IMR-90 (cell line): ENCODE results near the gene TAS1R1. TPM values are rescaled to one million over a fixed set of nuclear protein-coding genes. Genes with fewer than 3 reads are reported as not detected.

Experiments used
- ATAC-seq: fragments of 200-7000 bp; cut with Tn5 transposase; 2 replicates; pipeline ENCODE4 v1.9.1; 2020; ENCODE audit warnings: low read depth, mild to moderate bottlenecking, moderate library complexity
- BruUV-seq: library from RNA; stranded (reverse); fragments of 400-500 nt; replicated peaks from 2 replicates; lab custom pipeline; 2021; lab: Mats Ljungman, UMichigan
- CTCF ChIA-PET: fragments of 300-600 bp; formaldehyde crosslinking; extraction: SDS; loops from one replicate; lab custom pipeline; 2021; ENCODE audit warnings: antibody characterized with exemption; lab: Yijun Ruan, JAX
- POLR2A ChIA-PET: fragments of 300-600 bp; sonication (Branson Sonifier 250); formaldehyde crosslinking; loops from one replicate; lab custom pipeline; 2022; ENCODE audit warnings: antibody characterized with exemption; ENCODE audit not compliant: unreplicated experiment; lab: Charles Lee
- DNase-seq: peaks from one replicate; pipeline ENCODE4 v3.0.0; 2013
- H2AFZ ChIP-seq: replicated peaks from 2 replicates; pipeline ENCODE3; 2013; ENCODE audit warnings: low read length, mild to moderate bottlenecking; ENCODE audit not compliant: poor library complexity
- H2AK5ac ChIP-seq: 2 replicates; pipeline ENCODE4 v1.6.1; 2013; ENCODE audit warnings: low read depth, low read length, inconsistent platforms
- H2AK9ac ChIP-seq: replicated peaks from 2 replicates; pipeline ENCODE3; 2013; ENCODE audit warnings: mild to moderate bottlenecking, low read depth, low read length, moderate library complexity; ENCODE audit not compliant: poor library complexity
- H2BK120ac ChIP-seq: 2 replicates; pipeline ENCODE4 v1.6.1; 2013; ENCODE audit warnings: low read depth, low read length, inconsistent platforms
- H2BK15ac ChIP-seq: 3 replicates; pipeline ENCODE4 v1.6.1; 2013; ENCODE audit warnings: low read depth, low read length, inconsistent platforms
- H2BK20ac ChIP-seq: 2 replicates; pipeline ENCODE4 v1.6.1; 2013; ENCODE audit warnings: low read depth, mild to moderate bottlenecking, inconsistent platforms, low read length, moderate library complexity
- H2BK5ac ChIP-seq: 2 replicates; pipeline ENCODE4 v1.6.1; 2013; ENCODE audit warnings: mild to moderate bottlenecking, low read depth, low read length, inconsistent platforms; ENCODE audit not compliant: poor library complexity, severe bottlenecking
- H3K14ac ChIP-seq: replicated peaks from 2 replicates; pipeline ENCODE4 v1.6.1; 2013; ENCODE audit warnings: low read depth, low read length, inconsistent platforms
- H3K18ac ChIP-seq: 2 replicates; pipeline ENCODE4 v1.6.1; 2013; ENCODE audit warnings: low read depth, low read length, control low read depth
- H3K23ac ChIP-seq: 2 replicates; pipeline ENCODE4 v1.6.1; 2013; ENCODE audit warnings: low read depth, low read length, inconsistent platforms
- H3K27ac ChIP-seq: 2 replicates; pipeline ENCODE4 v1.5.1; 2013; ENCODE audit warnings: mild to moderate bottlenecking, control low read depth, low read length; ENCODE audit not compliant: insufficient read depth
- H3K27me3 ChIP-seq: 2 replicates; pipeline ENCODE4 v1.6.1; 2013; ENCODE audit warnings: low read length; ENCODE audit not compliant: control insufficient read depth, insufficient read depth
- H3K36me3 ChIP-seq: 2 replicates; pipeline ENCODE4 v1.6.1; 2013; ENCODE audit warnings: low read length, mixed read lengths; ENCODE audit not compliant: control insufficient read depth, insufficient read depth
- H3K4ac ChIP-seq: 2 replicates; pipeline ENCODE4 v1.6.1; 2013; ENCODE audit warnings: low read depth, low read length, inconsistent platforms
- H3K4me1 ChIP-seq: 2 replicates; pipeline ENCODE4 v1.6.1; 2013; ENCODE audit warnings: low read length, mixed read lengths; ENCODE audit not compliant: control insufficient read depth, insufficient read depth
- H3K4me2 ChIP-seq: 2 replicates; pipeline ENCODE4 v1.6.1; 2013; ENCODE audit warnings: low read depth, mild to moderate bottlenecking, control low read depth, low read length, moderate library complexity
- H3K4me3 ChIP-seq: 2 replicates; pipeline ENCODE4 v1.5.1; 2013; ENCODE audit warnings: low read depth, mild to moderate bottlenecking, control low read depth, low read length, moderate library complexity; ENCODE audit not compliant: insufficient read depth
- H3K56ac ChIP-seq: 2 replicates; pipeline ENCODE4 v1.6.1; 2013; ENCODE audit warnings: low read length, inconsistent platforms; ENCODE audit not compliant: insufficient read depth; ENCODE audit errors: extremely low read depth
- H3K79me1 ChIP-seq, 2 experiments: 2 replicates each; pipeline ENCODE4 v1.6.1; 2013; ENCODE audit warnings: low read length in 2 of 2, inconsistent platforms in 1 of 2, low read depth in 1 of 2
- H3K9ac ChIP-seq: 2 replicates; pipeline ENCODE4 v1.6.1; 2013; ENCODE audit warnings: low read depth, low read length, control low read depth
- H3K9me1 ChIP-seq: 2 replicates; pipeline ENCODE4 v1.6.1; 2013; ENCODE audit warnings: low read length, inconsistent platforms; ENCODE audit not compliant: insufficient read depth
- H3K9me3 ChIP-seq: 2 replicates; pipeline ENCODE4 v1.6.1; 2013; ENCODE audit warnings: low read length; ENCODE audit not compliant: control insufficient read depth, insufficient read depth
- H4K20me1 ChIP-seq: 2 replicates; pipeline ENCODE4 v1.6.1; 2013; ENCODE audit warnings: low read length, inconsistent platforms; ENCODE audit not compliant: insufficient read depth
- H4K5ac ChIP-seq: 2 replicates; pipeline ENCODE4 v1.6.1; 2013; ENCODE audit warnings: mild to moderate bottlenecking, low read depth, low read length, control low read depth
- H4K8ac ChIP-seq, 2 experiments: 2 replicates each; pipeline ENCODE4 v1.6.1; 2013; ENCODE audit warnings: low read depth in 2 of 2, low read length in 2 of 2, control low read depth in 1 of 2, inconsistent platforms in 1 of 2
- H4K91ac ChIP-seq: 2 replicates; pipeline ENCODE4 v1.6.1; 2013; ENCODE audit warnings: low read depth, low read length, inconsistent platforms; ENCODE audit not compliant: insufficient read depth
- CEBPB ChIP-seq: IDR thresholded peaks from 2 replicates; pipeline ENCODE4 v1.6.1; 2012; ENCODE audit warnings: low read depth, low read length, improper control_type of control experiment
- FOS ChIP-seq: fragments of 150-350 bp; IDR thresholded peaks from 2 replicates; pipeline ENCODE4 v1.6.1; 2016; ENCODE audit warnings: low read depth, low read length
- POLR2A ChIP-seq: IDR thresholded peaks from 2 replicates; pipeline ENCODE4 v1.6.1; 2012; ENCODE audit warnings: mild to moderate bottlenecking, low read depth, low read length
- RAD21 ChIP-seq: IDR thresholded peaks from 2 replicates; pipeline ENCODE4 v1.6.1; 2012; ENCODE audit warnings: low read length, improper control_type of control experiment
- RCOR1 ChIP-seq: IDR thresholded peaks from 2 replicates; pipeline ENCODE4 v1.6.1; 2012; ENCODE audit warnings: mild to moderate bottlenecking, low read length, improper control_type of control experiment; ENCODE audit not compliant: insufficient replicate concordance
- SMC3 ChIP-seq: fragments of 150-350 bp; IDR thresholded peaks from 2 replicates; pipeline ENCODE4 v1.6.1; 2016; ENCODE audit warnings: low read depth, mild to moderate bottlenecking, antibody characterized with exemption, low read length, moderate library complexity
- WGBS, 2 experiments: methylation state at CpG; one replicate each; pipeline versions ENCODE4 v1.1.5 to v1.1.7; 2013; ENCODE audit warnings: missing lambda C conversion rate in 2 of 2; ENCODE audit not compliant: insufficient read length in 1 of 2; ENCODE audit errors: extremely low coverage in 2 of 2; 5-methylcytosine and 5-hydroxymethylcytosine counted together
- dilution Hi-C: fragments of 300-500 bp; cut with HindIII; formaldehyde crosslinking; loops from one replicate; pipeline ENCODE4 v1.14.3; 2018; ENCODE audit warnings: low sequenced_read_pairs; ENCODE audit not compliant: unreplicated experiment
- in situ Hi-C: fragments of 300-500 bp; cut with MboI; formaldehyde crosslinking; loops from 3 replicates; pipeline ENCODE4 v1.14.3; 2019; ENCODE audit warnings: low sequenced_read_pairs, inconsistent platforms, mixed read lengths
- intact Hi-C: fragments of 100-400 bp; cut with micrococcal nuclease; formaldehyde crosslinking; loops from 2 replicates; pipeline ENCODE4 v1.10.0; 2022
- polyA plus RNA-seq, 3 experiments: library from polyadenylated mRNA; depleted of rRNA; stranded (reverse); fragments of >200 nt; gene quantifications; 2 replicates each; pipeline ENCODE4 v1.2.3, GENCODE V29; 2012; ENCODE audit warnings: low replicate concordance in 1 of 3
- total RNA-seq: library from RNA; depleted of rRNA; stranded (reverse); fragments of >200 nt; gene quantifications from 2 replicates; pipeline ENCODE4 v1.2.3, GENCODE V29; 2012
- TF ChIP-seq, protein P1 (sequence below): fragments of 150-350 bp; IDR thresholded peaks from 2 replicates; pipeline ENCODE4 v1.6.1; 2017; ENCODE audit warnings: mild to moderate bottlenecking, antibody characterized with exemption, low read length, low read depth
- TF ChIP-seq, protein P2 (sequence below): fragments of 150-350 bp; IDR thresholded peaks from 2 replicates; pipeline ENCODE4 v1.6.1; 2016; ENCODE audit warnings: low read depth, mild to moderate bottlenecking, low read length, moderate library complexity, borderline replicate concordance

The TAS1R1 gene
- total and polyA plus RNA-seq, 2 of the 4 experiments (the other 2 are of a cell fraction), result 0.05 TPM; not detected in 1

DNA sequence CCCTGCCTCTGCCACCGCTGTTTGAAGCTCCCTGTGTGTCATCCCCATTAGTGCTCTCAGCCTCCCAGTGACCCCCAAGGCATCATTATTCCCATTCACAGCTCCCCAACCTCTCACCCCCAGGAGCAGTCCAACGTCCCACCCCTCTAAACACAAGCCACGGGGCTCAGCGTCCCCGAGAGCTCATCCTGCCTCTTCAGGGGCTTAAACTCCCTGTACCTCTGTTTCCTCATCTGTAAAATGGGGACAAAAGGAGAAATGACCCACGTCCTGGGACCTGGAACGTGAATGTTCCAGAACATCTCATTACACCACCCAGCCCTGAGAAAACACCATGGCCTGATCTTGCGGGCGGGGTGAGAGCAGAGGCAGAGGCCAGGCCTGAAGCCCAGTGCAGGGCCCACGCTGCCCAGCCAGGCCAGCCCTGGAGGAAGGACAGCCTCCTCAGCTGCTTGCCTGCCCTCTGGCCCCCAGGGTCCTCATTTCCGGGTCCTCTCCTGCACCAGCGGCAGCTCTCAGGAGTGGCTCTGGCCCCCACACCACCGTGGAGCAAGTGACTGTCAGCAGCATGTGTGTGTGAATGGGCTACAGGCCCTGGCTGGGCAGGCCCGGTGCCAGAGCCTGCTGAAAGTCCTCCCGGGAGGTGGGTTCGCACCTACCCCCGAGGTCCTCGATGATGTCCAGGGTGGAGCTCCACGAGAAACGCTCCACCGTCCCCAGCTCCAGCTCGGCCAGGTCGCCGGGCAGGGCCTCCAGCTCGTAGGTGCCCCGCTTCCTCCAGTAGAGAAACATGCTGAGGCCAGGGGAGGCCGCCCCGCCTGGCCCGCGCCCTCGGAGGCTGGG, 49.5 kb upstream of the TAS1R1 start:
- Histone ChIP-seq H3K14ac (no peak overlapping the region), H3K18ac (no peak overlapping the region), H3K36me3 (no peaks in the 10 kb centered on the region), H3K9ac (no peak overlapping the region), H2BK5ac (no peak overlapping the region), H2BK120ac (no peak overlapping the region), H4K8ac (no peak overlapping the region), H2AK5ac (no peak overlapping the region), H2AFZ (no peak overlapping the region), H2BK20ac (no peak overlapping the region), H3K4ac (no peak overlapping the region), H3K4me1 (no peaks in the 10 kb centered on the region; the same call in 1 of the 2 replicates), H4K91ac (no peak overlapping the region), H4K5ac (no peak overlapping the region), H3K27me3 (peaks cover 11% of the 10 kb centered on the region), H3K79me1 (no peaks in the 10 kb centered on the region), H3K27ac (no peak overlapping the region), H3K23ac (no peak overlapping the region), H3K4me2 (no peak overlapping the region), H3K9me1 (no peaks in the 10 kb centered on the region), H3K4me3 (no peak overlapping the region), H4K20me1 (no peaks in the 10 kb centered on the region), H2BK15ac (no peak overlapping the region), H3K56ac (no peak overlapping the region), H3K9me3 (no peaks in the 10 kb centered on the region), H2AK9ac (no peak overlapping the region)
- ATAC-seq (no peak), DNase-seq (no peak)
- intact Hi-C loops (no loop called here), in situ Hi-C loops (no loop called here), dilution Hi-C loops (no loop called here)
- no TSS peak for BruUV-seq
- 80% methylated on average over 17 of the region's 31 CpGs; no CpG with 5 or more reads in 1 of the 2 experiments for WGBS, 2 experiments
- ChIA-PET POLR2A (no interaction called here), CTCF (no interaction called here)
- TF ChIP-seq FOS, result no peak
- TF ChIP-seq, protein P1, sequence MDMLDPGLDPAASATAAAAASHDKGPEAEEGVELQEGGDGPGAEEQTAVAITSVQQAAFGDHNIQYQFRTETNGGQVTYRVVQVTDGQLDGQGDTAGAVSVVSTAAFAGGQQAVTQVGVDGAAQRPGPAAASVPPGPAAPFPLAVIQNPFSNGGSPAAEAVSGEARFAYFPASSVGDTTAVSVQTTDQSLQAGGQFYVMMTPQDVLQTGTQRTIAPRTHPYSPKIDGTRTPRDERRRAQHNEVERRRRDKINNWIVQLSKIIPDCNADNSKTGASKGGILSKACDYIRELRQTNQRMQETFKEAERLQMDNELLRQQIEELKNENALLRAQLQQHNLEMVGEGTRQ, result no peak
- no peak for TF ChIP-seq POLR2A
- no peak for TF ChIP-seq RCOR1
- TF ChIP-seq, protein P2, sequence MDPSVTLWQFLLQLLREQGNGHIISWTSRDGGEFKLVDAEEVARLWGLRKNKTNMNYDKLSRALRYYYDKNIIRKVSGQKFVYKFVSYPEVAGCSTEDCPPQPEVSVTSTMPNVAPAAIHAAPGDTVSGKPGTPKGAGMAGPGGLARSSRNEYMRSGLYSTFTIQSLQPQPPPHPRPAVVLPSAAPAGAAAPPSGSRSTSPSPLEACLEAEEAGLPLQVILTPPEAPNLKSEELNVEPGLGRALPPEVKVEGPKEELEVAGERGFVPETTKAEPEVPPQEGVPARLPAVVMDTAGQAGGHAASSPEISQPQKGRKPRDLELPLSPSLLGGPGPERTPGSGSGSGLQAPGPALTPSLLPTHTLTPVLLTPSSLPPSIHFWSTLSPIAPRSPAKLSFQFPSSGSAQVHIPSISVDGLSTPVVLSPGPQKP, result no peak
- TF ChIP-seq RAD21, result no peak
- TF ChIP-seq SMC3, result no peak
- TF ChIP-seq CEBPB, result no peak
